Testis (tissue), 3 donors: ENCODE results near the gene IGFBPL1. TPM values are rescaled to one million over a fixed set of nuclear protein-coding genes. Genes with fewer than 3 reads are reported as not detected.

ENCODE experiments used
- DNase-seq: peaks from one replicate; pipeline ENCODE4 v3.0.0-alpha.2; 2019
- H3K27ac ChIP-seq, 2 donors: fragments of 200-600 bp; sonication (generic); one replicate each; pipeline ENCODE4 v1.5.1; 2019
- H3K27me3 ChIP-seq: fragments of 200-600 bp; sonication (generic); one replicate; pipeline ENCODE4 v1.5.1; 2019
- H3K36me3 ChIP-seq: fragments of 200-600 bp; sonication (generic); one replicate; pipeline ENCODE4 v1.5.1; 2017; ENCODE audit warnings: low read depth; ENCODE audit errors: missing control alignments
- H3K4me1 ChIP-seq: fragments of 200-600 bp; sonication (generic); one replicate; pipeline ENCODE4 v1.5.1; 2019
- H3K4me3 ChIP-seq, 2 donors: fragments of 200-600 bp; sonication (generic); one replicate each; pipeline ENCODE4 v1.5.1; 2017 to 2019
- H3K9me3 ChIP-seq: fragments of 200-600 bp; sonication (generic); one replicate; pipeline ENCODE4 v1.5.1; 2017
- CTCF ChIP-seq, 3 experiments: fragments of 450-650 bp in 2 of 3; fragments of 200-600 bp in 1 of 3; sonication (generic) in 1 of 3; IDR thresholded peaks; one replicate each; pipeline ENCODE4 v1.5.1; 2016 to 2019; ENCODE audit warnings: antibody characterized with exemption in 3 of 3, mild to moderate bottlenecking in 2 of 3, moderate library complexity in 1 of 3
- POLR2A ChIP-seq: fragments of 450-650 bp; IDR thresholded peaks from one replicate; pipeline ENCODE4 v1.6.1; 2017; ENCODE audit warnings: antibody characterized with exemption, mild to moderate bottlenecking, moderate library complexity
- WGBS, 2 donors: methylation state at CpG; one replicate each; pipeline ENCODE4 v1.1.5; 2018; 5-methylcytosine and 5-hydroxymethylcytosine counted together
- intact Hi-C: fragments of 100-400 bp; cut with DNase I; formaldehyde crosslinking; loops from one replicate; pipeline ENCODE4 v1.15.1; 2023; ENCODE audit warnings: low total_unique reads
- polyA plus RNA-seq: library from polyadenylated mRNA; stranded (reverse); fragments of 350-450 nt; fragmentation: Illumina TruSeq; extraction: RNeasy Lipid Tissue Mini Kit (QIAGEN cat#74804); gene quantifications from one replicate; pipeline ENCODE4 v1.2.3, GENCODE V29; 2014; ENCODE audit warnings: low read depth, low replicate concordance; ENCODE audit not compliant: insufficient read depth
- total RNA-seq, 2 donors: library from RNA; depleted of rRNA; stranded (reverse); fragments of >200 nt; gene quantifications; one replicate each; pipeline ENCODE4 v1.2.3, GENCODE V29; 2016

IGFBPL1 gene
- total and polyA plus RNA-seq, 3 donors from 2014 or later = 5.8 to 18.4 (median 18.0) TPM

GRCh38 chr9:38414040-38414723 lies 10.1 kb downstream of the IGFBPL1 start:
- no peaks in the 10 kb centered on the region for H3K9me3 ChIP-seq
- intact Hi-C loops = no loop called here
- no peaks in the 10 kb centered on the region for H3K36me3 ChIP-seq
- no peak overlapping the region for H3K4me3 ChIP-seq
- 47 to 50% methylated on average over 11 to 24 of the region's 24 CpGs for WGBS, 2 donors
- H3K4me1 ChIP-seq = no peaks in the 10 kb centered on the region
- H3K27ac ChIP-seq = no peak overlapping the region
- TF ChIP-seq CTCF (IDR thresholded peaks at IDR 0.05) (no peak), POLR2A (no peak)
- no peaks in the 10 kb centered on the region for H3K27me3 ChIP-seq
- no peak for DNase-seq

- Histone ChIP-seq H3K36me3 (no peaks in the 10 kb centered on the region), H3K27ac (no peak overlapping the region), H3K4me3 (no peak overlapping the region), H3K4me1 (no peaks in the 10 kb centered on the region), H3K9me3 (no peaks in the 10 kb centered on the region), H3K27me3 (no peaks in the 10 kb centered on the region)
- no peak for DNase-seq
- intact Hi-C loops = no loop called here
- WGBS, 2 donors = 76 to 83% methylated on average over 7 of the region's 7 CpGs
- no peak for TF ChIP-seq POLR2A
- TF ChIP-seq CTCF (IDR thresholded peaks at IDR 0.05) = no peak
These were observed 11.0 kb downstream of the IGFBPL1 start for GRCh38 chr9:38413283-38413682.

GRCh38 chr9:38412751-38413150 lies 11.5 kb downstream of the IGFBPL1 start:
- Histone ChIP-seq H3K9me3 (no peaks in the 10 kb centered on the region), H3K36me3 (no peaks in the 10 kb centered on the region), H3K27me3 (no peaks in the 10 kb centered on the region), H3K27ac (no peak overlapping the region), H3K4me1 (no peaks in the 10 kb centered on the region), H3K4me3 (no peak overlapping the region)
- WGBS, 2 donors = 71 to 82% methylated on average over 6 of the region's 6 CpGs
- intact Hi-C loops = no loop called here
- TF ChIP-seq CTCF (IDR thresholded peaks at IDR 0.05) (no peak), POLR2A (no peak)
- DNase-seq = no peak

- no peaks in the 10 kb centered on the region for H3K27me3 ChIP-seq
- H3K27ac ChIP-seq = no peak overlapping the region
- intact Hi-C loops = loop anchor here (10.0 kb wide), 1 partner anchor 324 kb away; no protein-coding TSS in a partner anchor
- WGBS, 2 donors = 53 to 57% methylated on average over 4 of the region's 4 CpGs
- no peak overlapping the region for H3K4me3 ChIP-seq
- no peaks in the 10 kb centered on the region for H3K9me3 ChIP-seq
- no peaks in the 10 kb centered on the region for H3K4me1 ChIP-seq
- H3K36me3 ChIP-seq = no peaks in the 10 kb centered on the region
- DNase-seq = no peak
- no peak for TF ChIP-seq POLR2A
- TF ChIP-seq CTCF (IDR thresholded peaks at IDR 0.05) = no peak
These were observed 15.5 kb downstream of the IGFBPL1 start for GRCh38 chr9:38408719-38409118.
